HG02885 (cell line): Measurements from ENCODE around the gene NOTCH2.
"Not testable (repeated sequence)": the region's sequence is repeated elsewhere in the genome, so short reads cannot be mapped to it uniquely, and the experiment has no call there.

Experiments used
- ATAC-seq: cut with Tn5 transposase; IDR thresholded peaks from one replicate; pipeline ENCODE4 v1.9.1; 2021; ENCODE audit warnings: mild to moderate bottlenecking; ENCODE audit not compliant: unreplicated experiment, poor library complexity

The NOTCH2 gene

DNA sequence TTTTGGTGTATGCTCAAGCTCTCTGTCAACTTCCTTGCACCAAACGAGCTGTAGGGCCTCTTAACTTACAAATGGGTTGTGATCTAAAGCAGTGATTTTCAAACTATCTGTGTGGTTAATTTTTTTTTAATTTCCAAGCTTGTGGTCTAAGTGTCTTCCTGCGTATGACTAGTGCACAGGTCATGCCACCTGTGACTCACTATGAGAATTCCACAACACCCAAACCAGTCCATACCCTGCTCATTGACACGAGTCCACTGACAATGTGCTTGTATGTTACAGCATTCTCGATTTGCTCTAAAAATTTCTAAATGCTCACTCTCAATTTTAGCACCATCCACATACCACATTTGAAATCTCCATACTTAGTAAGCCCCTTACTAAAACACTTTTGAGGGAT lies 18.5 kb upstream of the NOTCH2 start:
- not testable (repeated sequence) for ATAC-seq

DNA sequence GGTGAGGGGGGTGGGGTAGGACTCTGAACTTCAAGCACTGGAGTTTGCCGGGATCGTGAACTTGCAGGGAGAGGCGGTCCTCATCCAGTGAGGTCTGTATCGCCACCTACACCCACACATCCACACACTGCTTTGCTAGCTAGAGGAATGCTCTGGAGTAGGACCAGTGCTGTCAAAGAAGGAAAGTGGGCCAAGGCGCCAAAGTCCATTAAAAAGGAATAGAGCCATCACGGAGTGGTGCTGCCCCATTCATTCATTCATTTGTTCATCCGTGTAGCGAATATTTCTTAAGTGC lies 405 bp upstream of the NOTCH2 start:
- ATAC-seq = not testable (repeated sequence)

GRCh38 chr1:120068683-120069066 lies 787 bp downstream of the NOTCH2 start:
- not testable (repeated sequence) for ATAC-seq

DNA sequence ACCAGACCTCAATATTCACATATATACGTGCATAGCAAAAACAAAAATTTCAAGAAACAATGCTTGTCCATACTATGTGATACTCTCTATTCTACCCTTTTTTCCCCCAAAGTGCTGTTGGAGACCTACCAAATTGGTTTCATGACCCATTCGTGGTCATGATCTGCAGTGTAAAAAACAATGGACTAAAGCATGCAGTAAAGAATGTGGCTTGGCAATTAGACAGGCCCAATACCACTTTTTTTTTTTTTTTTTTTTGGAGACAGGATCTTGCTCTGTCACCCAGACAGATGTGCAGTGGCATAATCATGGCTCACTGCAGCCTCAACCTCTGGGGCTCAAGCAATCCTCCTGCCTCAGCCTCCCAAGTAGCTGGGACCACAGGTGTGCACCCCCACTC lies 21.3 kb downstream of the NOTCH2 start:
- not testable (repeated sequence) for ATAC-seq

DNA sequence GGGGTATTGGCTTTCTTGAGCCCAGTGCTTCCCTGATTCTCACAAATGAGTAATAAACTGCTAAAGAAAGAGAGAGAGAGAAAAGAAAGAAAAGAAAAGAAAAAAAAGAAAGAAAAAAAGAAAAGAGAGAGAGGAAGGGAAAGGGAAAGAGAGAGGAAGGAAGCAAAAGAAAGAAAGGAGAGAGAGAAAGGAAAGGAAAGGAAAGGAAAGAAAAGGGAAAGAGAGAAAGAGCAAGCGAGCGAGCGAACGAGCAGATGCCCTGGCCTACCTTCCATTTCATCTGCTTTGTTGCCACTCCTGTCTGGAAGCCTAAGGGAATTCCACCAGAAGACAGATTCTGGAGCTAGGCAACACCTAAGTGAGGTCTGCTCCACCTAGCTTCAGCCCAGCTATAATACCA lies 27.7 kb downstream of the NOTCH2 start:
- not testable (repeated sequence) for ATAC-seq

GRCh38 chr1:120032253-120032652 lies 37.2 kb downstream of the NOTCH2 start:
- not testable (repeated sequence) for ATAC-seq

GRCh38 chr1:120023791-120024190 lies 45.7 kb downstream of the NOTCH2 start:
- not testable (repeated sequence) for ATAC-seq

DNA sequence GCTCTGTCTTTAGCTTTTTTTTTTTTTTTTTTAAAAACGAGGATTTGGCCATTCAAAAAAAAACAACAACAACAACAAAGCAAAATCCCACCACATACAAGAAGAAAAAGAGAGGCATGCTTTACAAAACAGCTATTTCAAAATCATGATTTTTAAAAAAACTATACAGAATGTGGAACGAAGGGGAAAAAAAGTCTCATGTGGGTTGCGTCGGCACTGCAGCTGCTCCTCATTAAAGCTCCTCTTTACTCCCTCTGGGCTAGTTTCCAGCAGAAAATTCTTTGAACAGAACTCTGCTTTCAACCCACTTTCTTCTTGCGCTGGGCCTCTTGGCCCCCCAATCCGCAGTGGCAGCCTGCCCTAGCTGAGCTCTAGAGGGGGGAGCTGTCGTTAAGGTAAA lies 54.5 kb downstream of the NOTCH2 start:
- ATAC-seq = not testable (repeated sequence)

- ATAC-seq = not testable (repeated sequence)
Observed at GRCh38 chr1:120008320-120008719, 61.1 kb downstream of the NOTCH2 start.

DNA sequence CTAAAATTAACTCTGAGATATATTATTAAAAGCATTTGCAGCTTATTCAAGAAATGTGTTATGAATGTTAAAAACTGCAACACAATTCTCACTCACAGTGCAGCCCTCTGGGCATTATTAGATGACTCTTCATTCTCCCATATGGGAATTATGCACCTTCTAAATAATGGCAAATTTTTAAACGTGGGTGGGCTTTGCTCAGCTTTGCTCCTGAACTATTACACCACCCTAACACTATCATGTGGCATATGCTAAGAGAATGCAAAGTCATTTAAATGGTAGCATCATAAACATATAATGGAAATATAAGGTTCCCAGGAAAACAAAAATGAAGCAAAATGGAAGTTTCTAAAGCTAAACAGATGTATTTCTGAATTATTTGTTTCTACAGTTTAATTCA lies 61.6 kb downstream of the NOTCH2 start:
- ATAC-seq = not testable (repeated sequence)

GRCh38 chr1:120001035-120001434 lies 68.4 kb downstream of the NOTCH2 start:
- ATAC-seq = not testable (repeated sequence)

- ATAC-seq = not testable (repeated sequence)
Observed at GRCh38 chr1:119996731-119997312, 72.6 kb downstream of the NOTCH2 start.

DNA sequence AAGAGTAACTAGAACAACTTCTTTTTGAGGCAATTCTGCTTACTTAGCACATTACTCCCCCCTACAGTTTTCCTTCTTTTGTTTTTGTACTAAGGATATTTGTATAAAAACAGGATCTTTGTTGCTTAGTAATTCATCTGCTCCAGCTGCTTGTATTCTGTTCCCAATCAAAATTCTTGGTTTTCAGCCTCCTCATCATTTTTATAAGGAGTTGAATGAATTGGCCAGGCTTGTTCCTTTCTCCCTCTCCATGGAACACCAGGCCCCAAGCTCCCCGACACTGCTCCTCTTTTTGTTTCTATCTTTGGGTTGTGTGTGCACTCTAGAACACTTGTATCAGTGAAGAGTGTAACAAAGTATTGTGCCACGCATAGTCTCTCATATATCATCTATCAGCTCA lies 73.5 kb downstream of the NOTCH2 start:
- ATAC-seq = not testable (repeated sequence)

GRCh38 chr1:119988306-119989062 lies 81.0 kb downstream of the NOTCH2 start:
- peak; percentile 73 for ATAC-seq

DNA sequence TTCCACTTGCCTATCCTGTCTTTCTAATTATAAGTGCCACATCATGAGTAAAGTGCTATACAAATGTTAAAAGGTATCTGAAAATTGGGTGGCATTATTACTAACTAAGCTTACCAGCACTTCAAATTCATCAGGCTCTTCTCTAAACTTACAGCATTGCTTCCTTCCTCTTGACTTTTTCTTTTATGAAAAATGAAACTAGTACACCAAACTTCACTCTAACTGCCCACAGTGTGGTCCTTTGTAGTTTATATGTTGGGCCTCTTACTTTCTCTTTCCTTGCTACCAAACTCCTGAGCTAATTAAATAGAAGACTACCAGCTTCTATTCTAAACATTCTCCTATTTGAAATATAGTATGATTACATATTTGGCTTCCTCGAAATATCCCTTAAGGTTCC lies 81.8 kb downstream of the NOTCH2 start:
- ATAC-seq = peak; percentile 80

- no peak for ATAC-seq
Observed at GRCh38 chr1:119987112-119987511, 82.3 kb downstream of the NOTCH2 start.

GRCh38 chr1:119986007-119986497 lies 83.4 kb downstream of the NOTCH2 start:
- no peak for ATAC-seq

DNA sequence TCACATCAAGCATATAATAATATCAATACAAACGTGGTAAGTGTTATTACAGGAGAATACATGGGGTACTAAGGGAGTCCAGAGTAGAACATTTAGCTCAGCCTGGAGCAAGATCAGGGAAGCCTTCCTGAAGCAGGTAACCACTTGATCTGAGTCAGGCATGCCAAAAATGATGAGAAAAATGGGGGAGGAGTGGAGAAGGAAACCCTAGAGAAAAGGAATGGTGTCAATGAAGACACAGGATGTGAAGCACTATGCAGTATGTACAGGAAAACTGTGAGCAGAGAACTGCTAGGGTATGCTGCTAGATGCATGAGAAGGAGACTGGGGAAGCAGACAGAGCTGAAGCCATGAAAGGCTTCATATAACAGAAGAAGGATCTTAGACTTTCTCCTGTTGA lies 84.7 kb downstream of the NOTCH2 start:
- ATAC-seq = no peak

- ATAC-seq = no peak
Observed at GRCh38 chr1:119981986-119982815, 87.3 kb downstream of the NOTCH2 start.

- no peak for ATAC-seq
Observed at GRCh38 chr1:119981496-119981895, 88.0 kb downstream of the NOTCH2 start.

DNA sequence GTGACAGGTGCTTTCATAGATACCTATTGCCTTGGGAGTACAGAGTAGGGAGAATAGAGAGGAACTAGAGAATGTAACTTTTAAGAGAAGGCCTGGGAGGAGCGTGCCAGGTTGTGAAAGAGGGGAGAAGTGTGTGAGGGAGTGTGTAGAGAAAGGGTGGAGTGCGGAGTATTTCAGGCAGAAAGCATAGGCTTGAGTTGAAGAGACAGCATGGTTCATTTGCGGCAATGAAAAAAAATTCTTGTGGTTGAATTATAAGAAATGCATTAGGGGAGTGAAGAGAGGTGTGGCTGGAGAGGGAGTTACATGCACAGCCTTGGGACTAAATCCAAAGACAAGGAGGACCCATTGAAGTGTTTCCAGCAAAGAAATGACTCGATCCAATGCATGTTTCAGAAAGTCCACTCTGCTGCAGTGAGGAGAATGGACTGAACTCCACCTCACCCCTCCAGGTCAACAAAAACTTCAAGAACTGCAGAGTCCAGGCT lies 91.4 kb downstream of the NOTCH2 start:
- no peak for ATAC-seq
